ENCODE data around the gene OPN1MW3.
"Not testable (repeated sequence)": the region's sequence is repeated elsewhere in the genome, so short reads cannot be mapped to it uniquely, and the experiment has no call there.

OPN1MW3 gene

GRCh38 chrX:154257282-154257681 lies at the start of gene OPN1MW3:
Gene OPN1MW3, plus strand, starts transcription at chrX:154257582. Its CDS starts 38 bp downstream, at chrX:154257620.
- not testable (repeated sequence) for H3K27me3 ChIP-seq (ENCODE audit: control insufficient read depth in 1 of 2, insufficient read depth in 2 of 2, low read length in 2 of 2); H3K4me3 ChIP-seq (ENCODE audit: low read depth in 1 of 2, low read length in 2 of 2); H3K4me1 ChIP-seq (ENCODE audit: insufficient read depth, low read length); H3K9ac ChIP-seq (ENCODE audit: low read length); H3K36me3 ChIP-seq (ENCODE audit: insufficient read depth, low read length); H3K27ac ChIP-seq (ENCODE audit: low read depth, low read length); H3K9me3 ChIP-seq (ENCODE audit: low read length)

- not testable (repeated sequence) for H3K9me3 ChIP-seq (ENCODE audit: low read length); H3K27ac ChIP-seq (ENCODE audit: low read depth, low read length)
Measured at GRCh38 chrX:154209670-154210418, 47.5 kb upstream of the OPN1MW3 start.

GRCh38 chrX:154211057-154211456 lies 46.3 kb upstream of the OPN1MW3 start:
- H3K4me3 ChIP-seq (ENCODE audit: low read depth in 1 of 2, low read length in 2 of 2); H3K27ac ChIP-seq (ENCODE audit: low read depth, low read length); H3K36me3 ChIP-seq (ENCODE audit: insufficient read depth, low read length); H3K9me3 ChIP-seq (ENCODE audit: low read length); H3K9ac ChIP-seq (ENCODE audit: low read length); H3K4me1 ChIP-seq (ENCODE audit: insufficient read depth, low read length); H3K27me3 ChIP-seq (ENCODE audit: control insufficient read depth in 1 of 2, insufficient read depth in 2 of 2, low read length in 2 of 2): not testable (repeated sequence)

More at GRCh38 chrX:154209670-154210418, 47.5 kb upstream of the OPN1MW3 start:
- H3K9ac ChIP-seq (ENCODE audit: low read length); H3K4me1 ChIP-seq (ENCODE audit: insufficient read depth, low read length); H3K27me3 ChIP-seq (ENCODE audit: control insufficient read depth in 1 of 2, insufficient read depth in 2 of 2, low read length in 2 of 2); H3K4me3 ChIP-seq (ENCODE audit: low read depth in 1 of 2, low read length in 2 of 2); H3K36me3 ChIP-seq (ENCODE audit: insufficient read depth, low read length): not testable (repeated sequence)

- not testable (repeated sequence) for H3K27ac ChIP-seq (ENCODE audit: low read depth, low read length); H3K36me3 ChIP-seq (ENCODE audit: insufficient read depth, low read length); H3K9me3 ChIP-seq (ENCODE audit: low read length); H3K4me3 ChIP-seq (ENCODE audit: low read depth in 1 of 2, low read length in 2 of 2); H3K4me1 ChIP-seq (ENCODE audit: insufficient read depth, low read length); H3K9ac ChIP-seq (ENCODE audit: low read length); H3K27me3 ChIP-seq (ENCODE audit: control insufficient read depth in 1 of 2, insufficient read depth in 2 of 2, low read length in 2 of 2)
Measured at GRCh38 chrX:154211499-154211898, 45.9 kb upstream of the OPN1MW3 start.

GRCh38 chrX:154219456-154219855 lies 37.9 kb upstream of the OPN1MW3 start, which contains the start of gene OPN1MW2:
Gene OPN1MW2, plus strand, starts transcription at chrX:154219756. Its CDS starts 60 bp downstream, at chrX:154219816.
- not testable (repeated sequence) for H3K9me3 ChIP-seq (ENCODE audit: low read length)

GRCh38 chrX:154225292-154225691 lies 32.1 kb upstream of the OPN1MW3 start:
- H3K4me1 ChIP-seq (ENCODE audit: insufficient read depth, low read length); H3K27me3 ChIP-seq (ENCODE audit: control insufficient read depth in 1 of 2, insufficient read depth in 2 of 2, low read length in 2 of 2); H3K9ac ChIP-seq (ENCODE audit: low read length); H3K4me3 ChIP-seq (ENCODE audit: low read depth in 1 of 2, low read length in 2 of 2); H3K36me3 ChIP-seq (ENCODE audit: insufficient read depth, low read length); H3K27ac ChIP-seq (ENCODE audit: low read depth, low read length); H3K9me3 ChIP-seq (ENCODE audit: low read length): not testable (repeated sequence)

More at GRCh38 chrX:154219456-154219855, 37.9 kb upstream of the OPN1MW3 start, which contains the start of gene OPN1MW2:
- H3K36me3 ChIP-seq (ENCODE audit: insufficient read depth, low read length); H3K4me1 ChIP-seq (ENCODE audit: insufficient read depth, low read length); H3K27ac ChIP-seq (ENCODE audit: low read depth, low read length); H3K9ac ChIP-seq (ENCODE audit: low read length); H3K4me3 ChIP-seq (ENCODE audit: low read depth in 1 of 2, low read length in 2 of 2); H3K27me3 ChIP-seq (ENCODE audit: control insufficient read depth in 1 of 2, insufficient read depth in 2 of 2, low read length in 2 of 2): not testable (repeated sequence)

GRCh38 chrX:154226706-154227105 lies 30.7 kb upstream of the OPN1MW3 start:
- not testable (repeated sequence) for H3K27me3 ChIP-seq (ENCODE audit: control insufficient read depth in 1 of 2, insufficient read depth in 2 of 2, low read length in 2 of 2)

GRCh38 chrX:154231443-154231842 lies 25.9 kb upstream of the OPN1MW3 start:
- not testable (repeated sequence) for H3K4me1 ChIP-seq (ENCODE audit: insufficient read depth, low read length); H3K27ac ChIP-seq (ENCODE audit: low read depth, low read length); H3K27me3 ChIP-seq (ENCODE audit: control insufficient read depth in 1 of 2, insufficient read depth in 2 of 2, low read length in 2 of 2); H3K9ac ChIP-seq (ENCODE audit: low read length); H3K36me3 ChIP-seq (ENCODE audit: insufficient read depth, low read length); H3K4me3 ChIP-seq (ENCODE audit: low read depth in 1 of 2, low read length in 2 of 2); H3K9me3 ChIP-seq (ENCODE audit: low read length)

More at GRCh38 chrX:154226706-154227105, 30.7 kb upstream of the OPN1MW3 start:
- not testable (repeated sequence) for H3K9me3 ChIP-seq (ENCODE audit: low read length); H3K4me3 ChIP-seq (ENCODE audit: low read depth in 1 of 2, low read length in 2 of 2); H3K9ac ChIP-seq (ENCODE audit: low read length); H3K27ac ChIP-seq (ENCODE audit: low read depth, low read length); H3K36me3 ChIP-seq (ENCODE audit: insufficient read depth, low read length); H3K4me1 ChIP-seq (ENCODE audit: insufficient read depth, low read length)

- not testable (repeated sequence) for H3K27ac ChIP-seq (ENCODE audit: low read depth, low read length); H3K9ac ChIP-seq (ENCODE audit: low read length); H3K36me3 ChIP-seq (ENCODE audit: insufficient read depth, low read length); H3K27me3 ChIP-seq (ENCODE audit: control insufficient read depth in 1 of 2, insufficient read depth in 2 of 2, low read length in 2 of 2); H3K4me1 ChIP-seq (ENCODE audit: insufficient read depth, low read length); H3K9me3 ChIP-seq (ENCODE audit: low read length); H3K4me3 ChIP-seq (ENCODE audit: low read depth in 1 of 2, low read length in 2 of 2)
Measured at GRCh38 chrX:154233620-154234019, 23.8 kb upstream of the OPN1MW3 start.

GRCh38 chrX:154238939-154239559 lies 18.3 kb upstream of the OPN1MW3 start:
- not testable (repeated sequence) for H3K9ac ChIP-seq (ENCODE audit: low read length); H3K27ac ChIP-seq (ENCODE audit: low read depth, low read length); H3K9me3 ChIP-seq (ENCODE audit: low read length); H3K36me3 ChIP-seq (ENCODE audit: insufficient read depth, low read length); H3K4me1 ChIP-seq (ENCODE audit: insufficient read depth, low read length); H3K4me3 ChIP-seq (ENCODE audit: low read depth in 1 of 2, low read length in 2 of 2); H3K27me3 ChIP-seq (ENCODE audit: control insufficient read depth in 1 of 2, insufficient read depth in 2 of 2, low read length in 2 of 2)

GRCh38 chrX:154239982-154240503 lies 17.3 kb upstream of the OPN1MW3 start:
- H3K27ac ChIP-seq (ENCODE audit: low read depth, low read length); H3K4me3 ChIP-seq (ENCODE audit: low read depth in 1 of 2, low read length in 2 of 2); H3K9ac ChIP-seq (ENCODE audit: low read length); H3K36me3 ChIP-seq (ENCODE audit: insufficient read depth, low read length); H3K27me3 ChIP-seq (ENCODE audit: control insufficient read depth in 1 of 2, insufficient read depth in 2 of 2, low read length in 2 of 2); H3K4me1 ChIP-seq (ENCODE audit: insufficient read depth, low read length); H3K9me3 ChIP-seq (ENCODE audit: low read length): not testable (repeated sequence)
